ENCODE data around the gene BLOC1S2. TPM values are rescaled to one million over a fixed set of nuclear protein-coding genes. Genes with fewer than 3 reads are reported as not detected.

The BLOC1S2 gene
- total and polyA plus RNA-seq, 2 of the 8 experiments (the other 6 are each of a cell fraction or from before 2014, with no cell fraction given), result 25.1 to 50.6 TPM

DNA sequence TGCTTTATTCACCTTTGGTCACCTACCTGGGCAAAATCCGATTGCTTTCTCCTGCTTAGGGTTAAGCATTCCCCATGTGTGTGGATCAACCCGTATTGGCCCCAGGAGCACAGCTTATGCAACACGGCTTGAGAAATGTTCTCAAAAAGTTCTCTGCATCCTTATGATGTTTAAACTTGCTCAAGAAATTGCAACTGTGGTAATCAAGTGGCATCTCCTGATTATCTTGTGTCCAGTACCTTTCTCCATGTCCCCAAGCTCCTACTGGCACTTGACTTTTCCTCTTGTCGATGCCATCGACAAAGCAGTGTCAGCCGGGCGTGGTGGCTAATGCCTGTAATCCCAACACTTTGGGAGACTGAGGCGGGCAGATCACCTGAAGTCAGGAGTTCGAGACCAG, 48.3 kb upstream of the BLOC1S2 start:
- H2AFZ ChIP-seq (ENCODE audit: low read length), result no peak overlapping the region
- no peak for FAIRE-seq
- ChIA-PET POLR2A (ENCODE audit: partially characterized antibody) (no interaction called here), CTCF (ENCODE audit: partially characterized antibody) (interaction anchor here (1.0 to 21.7 kb wide), 5 partner anchors 11 to 174 kb away, joined by 3 to 226 read pairs (median 4); no protein-coding TSS in a partner anchor)
- no peaks in the 10 kb centered on the region for H4K20me1 ChIP-seq (replicated peaks in 1 of 2; ENCODE audit: control insufficient read depth in 1 of 2, insufficient read depth in 2 of 2, low read length in 2 of 2)
- H3K56ac ChIP-seq (replicated peaks; ENCODE audit: insufficient read length, low read depth, low read length), result no peak overlapping the region
- H2BK12ac ChIP-seq (ENCODE audit: low read depth, low read length), result no peak overlapping the region
- H2BK5ac ChIP-seq (ENCODE audit: low read depth, low read length), result no peak overlapping the region
- no peak overlapping the region for H4K5ac ChIP-seq (ENCODE audit: insufficient read length, low read depth, low read length)
- H2BK15ac ChIP-seq (ENCODE audit: low read length), result no peak overlapping the region
- H3K27ac ChIP-seq (ENCODE audit: low read depth, low read length), result no peak overlapping the region
- H3K4me1 ChIP-seq (replicated peaks in 1 of 4; ENCODE audit: control insufficient read depth in 3 of 4, insufficient read depth in 4 of 4, low read length in 3 of 4), result no peaks in the 10 kb centered on the region; a peak in 1 of 7 replicates
- no peaks in the 10 kb centered on the region for H3K9me3 ChIP-seq (ENCODE audit: insufficient read depth in 2 of 2, low read depth in 1 of 2, low read length in 1 of 2)
- H3K9ac ChIP-seq (replicated peaks in 1 of 4; ENCODE audit: extremely low read depth in 1 of 4, low read depth in 3 of 4, low read length in 3 of 4), result no peak overlapping the region
- H3K14ac ChIP-seq (ENCODE audit: insufficient read length), result no peak overlapping the region
- no peak overlapping the region for H2BK120ac ChIP-seq (replicated peaks; ENCODE audit: low read depth, low read length)
- no peak overlapping the region for H2BK20ac ChIP-seq (ENCODE audit: low read length)
- no peak overlapping the region for H3K4me2 ChIP-seq (ENCODE audit: insufficient read depth in 1 of 2, low read depth in 2 of 2, low read length in 2 of 2)
- no peaks in the 10 kb centered on the region for H3K79me2 ChIP-seq (ENCODE audit: control insufficient read depth in 1 of 2, insufficient read depth in 2 of 2, low read length in 2 of 2)
- H3K23ac ChIP-seq (ENCODE audit: insufficient read length), result no peak overlapping the region
- H3K18ac ChIP-seq (ENCODE audit: extremely low read depth, low read length), result no peak overlapping the region
- WGBS, 2 experiments (ENCODE audit: extremely low coverage in 1 of 2, insufficient coverage in 1 of 2, insufficient read length in 1 of 2, insufficient replicate concordance in 2 of 2, low coverage in 1 of 2, low lambda C conversion rate in 2 of 2, missing lambda C conversion rate in 1 of 2), result 90% methylated on average over 9 of the region's 9 CpGs; no CpG with 5 or more reads in 1 of the 2 experiments
- H3K23me2 ChIP-seq (ENCODE audit: low read depth, low read length), result no peaks in the 10 kb centered on the region
- H2AK5ac ChIP-seq (ENCODE audit: low read depth, low read length), result no peak overlapping the region
- no peaks in the 10 kb centered on the region; a peak in 3 of 7 replicates for H3K27me3 ChIP-seq (replicated peaks in 1 of 4; ENCODE audit: control insufficient read depth in 3 of 4, extremely low read depth in 1 of 4, insufficient read depth in 3 of 4, low read length in 3 of 4)
- no peak overlapping the region for H4K91ac ChIP-seq (replicated peaks; ENCODE audit: insufficient read length, low read length)
- H3K79me1 ChIP-seq (ENCODE audit: low read depth, low read length), result no peaks in the 10 kb centered on the region
- H3K4ac ChIP-seq (replicated peaks; ENCODE audit: insufficient read length, low read depth, low read length), result no peak overlapping the region
- no peak for DNase-seq (ENCODE audit: low read depth in 1 of 2, low spot score in 2 of 2)
- H3K4me3 ChIP-seq (ENCODE audit: extremely low read depth in 1 of 4, insufficient read depth in 2 of 4, low read depth in 3 of 4, low read length in 4 of 4), result no peak overlapping the region
- no peak overlapping the region for H4K8ac ChIP-seq (ENCODE audit: extremely low read depth, insufficient read depth, low read length)
- no peaks in the 10 kb centered on the region; a peak in 1 of 8 replicates for H3K36me3 ChIP-seq (ENCODE audit: control insufficient read depth in 2 of 4, insufficient read depth in 4 of 4, low read length in 3 of 4)
- TF ChIP-seq RXRA (IDR thresholded peaks at IDR 0.05; ENCODE audit: insufficient read depth, low read depth, low read length) (no peak), RBBP5 (IDR thresholded peaks at IDR 0.05; ENCODE audit: borderline replicate concordance, low read depth, low read length) (no peak), KDM5A (IDR thresholded peaks at IDR 0.05; ENCODE audit: low read length) (no peak), CHD1 (IDR thresholded peaks at IDR 0.05; ENCODE audit: low read depth, low read length) (no peak), KDM1A (IDR thresholded peaks at IDR 0.05; ENCODE audit: borderline replicate concordance, low read length) (no peak), RAD21 (IDR thresholded peaks at IDR 0.05 in 1 of 2, conservative IDR thresholded peaks at IDR 0.05 in 1 of 2; ENCODE audit: low read depth in 2 of 2, low read length in 2 of 2) (no peak), HDAC6 (IDR thresholded peaks at IDR 0.05; ENCODE audit: low read depth, low read length) (no peak), RFX5 (IDR thresholded peaks at IDR 0.05; ENCODE audit: borderline replicate concordance, low read depth, low read length) (no peak), SP4 (IDR thresholded peaks at IDR 0.05; ENCODE audit: low read length) (no peak), SP2 (IDR thresholded peaks at IDR 0.05; ENCODE audit: low read length) (no peak), JUND (IDR thresholded peaks at IDR 0.05; ENCODE audit: low read length) (no peak), TBP (IDR thresholded peaks at IDR 0.05; ENCODE audit: low read depth, low read length) (no peak), PHF8 (conservative IDR thresholded peaks at IDR 0.05; ENCODE audit: low read depth, low read length) (no peak), JUN (IDR thresholded peaks at IDR 0.05; ENCODE audit: low read depth, low read length) (no peak)
- TF ChIP-seq, protein P1, sequence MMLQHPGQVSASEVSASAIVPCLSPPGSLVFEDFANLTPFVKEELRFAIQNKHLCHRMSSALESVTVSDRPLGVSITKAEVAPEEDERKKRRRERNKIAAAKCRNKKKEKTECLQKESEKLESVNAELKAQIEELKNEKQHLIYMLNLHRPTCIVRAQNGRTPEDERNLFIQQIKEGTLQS (IDR thresholded peaks at IDR 0.05; ENCODE audit: insufficient read depth, low read depth, low read length), result no peak
